Fibroblast of the conjunctiva (primary cell): ENCODE results near the gene CEBPZOS.
"Not testable (repeated sequence)": the region's sequence is repeated elsewhere in the genome, so short reads cannot be mapped to it uniquely, and the experiment has no call there.

Source experiments
- DNase-seq: peaks from one replicate; pipeline ENCODE4 v3.0.0-alpha.2; 2010; ENCODE audit warnings: low read depth

Gene CEBPZOS

GRCh38 chr2:37191253-37191652 lies 5.0 kb upstream of the CEBPZOS start:
- DNase-seq, result no peak

GRCh38 chr2:37191747-37192146 lies 4.5 kb upstream of the CEBPZOS start:
- DNase-seq, result no peak

GRCh38 chr2:37192551-37192950 lies 3.7 kb upstream of the CEBPZOS start:
- DNase-seq, result no peak

- not testable (repeated sequence) for DNase-seq
These were observed 405 bp upstream of the CEBPZOS start for GRCh38 chr2:37195862-37196319.

- no peak for DNase-seq
These were observed 2.4 kb downstream of the CEBPZOS start for GRCh38 chr2:37198681-37199065.

GRCh38 chr2:37201208-37201607 lies 4.9 kb downstream of the CEBPZOS start:
- no peak for DNase-seq

GRCh38 chr2:37201766-37202165 lies 5.5 kb downstream of the CEBPZOS start:
- no peak for DNase-seq

- no peak for DNase-seq
These were observed 7.4 kb downstream of the CEBPZOS start for GRCh38 chr2:37203708-37204107.

- DNase-seq, result not testable (repeated sequence)
These were observed 8.9 kb downstream of the CEBPZOS start for GRCh38 chr2:37205071-37205661.

GRCh38 chr2:37205689-37206341 lies 9.5 kb downstream of the CEBPZOS start:
- DNase-seq, result no peak

- DNase-seq, result not testable (repeated sequence)
These were observed 10.5 kb downstream of the CEBPZOS start for GRCh38 chr2:37206760-37207159.

- DNase-seq, result no peak
These were observed 14.9 kb downstream of the CEBPZOS start for GRCh38 chr2:37211212-37211611.

- no peak for DNase-seq
These were observed 15.6 kb downstream of the CEBPZOS start for GRCh38 chr2:37211939-37212338.

GRCh38 chr2:37215250-37215649 lies 19.0 kb downstream of the CEBPZOS start:
- DNase-seq, result no peak

GRCh38 chr2:37219046-37219445 lies 22.8 kb downstream of the CEBPZOS start:
- DNase-seq, result no peak

GRCh38 chr2:37223131-37223530 lies 26.8 kb downstream of the CEBPZOS start:
- DNase-seq, result no peak

GRCh38 chr2:37224063-37224462 lies 27.8 kb downstream of the CEBPZOS start:
- DNase-seq, result no peak

- not testable (repeated sequence) for DNase-seq
These were observed 28.8 kb downstream of the CEBPZOS start for GRCh38 chr2:37225129-37225528.

- no peak for DNase-seq
These were observed 30.6 kb downstream of the CEBPZOS start for GRCh38 chr2:37226863-37227262.

GRCh38 chr2:37228788-37229187 lies 32.5 kb downstream of the CEBPZOS start:
- no peak for DNase-seq

- no peak for DNase-seq
These were observed 34.3 kb downstream of the CEBPZOS start for GRCh38 chr2:37230581-37230980.

- peak; percentile 77 for DNase-seq
These were observed 35.2 kb downstream of the CEBPZOS start, which contains the start of the genes CEBPZ and NDUFAF7 for GRCh38 chr2:37231241-37232130. Gene CEBPZ (minus strand): TSS chr2:37231596. CDS start chr2:37231567, 29 bp downstream. Gene NDUFAF7 (plus strand): TSS chr2:37231658. CDS start chr2:37231706, 48 bp downstream.
